HepG2 (cell line): Measurements from ENCODE around the gene VPS18. TPM values are rescaled to one million over a fixed set of nuclear protein-coding genes. Genes with fewer than 3 reads are reported as not detected.

Experiments
- AGO1 ChIP-seq: fragments of 200-400 bp; formaldehyde crosslinking; IDR thresholded peaks from 2 replicates; pipeline ENCODE4 v1.6.1; 2017; ENCODE audit warnings: mild to moderate bottlenecking, low read depth, low read length, moderate library complexity; ENCODE audit not compliant: poor library complexity, severe bottlenecking
- ARID2 ChIP-seq: sonication (generic); formaldehyde crosslinking; IDR thresholded peaks from 2 replicates; pipeline ENCODE4 v1.8.1; 2022; ENCODE audit warnings: mild to moderate bottlenecking, missing genetic modification reagents, borderline replicate concordance
- EZH2 ChIP-seq: conservative IDR thresholded peaks from 2 replicates; pipeline ENCODE4 v1.6.1; 2012; ENCODE audit warnings: mild to moderate bottlenecking, low read depth, low read length, moderate library complexity
- HDAC6 ChIP-seq: fragments of 200-600 bp; sonication (generic); IDR thresholded peaks from 2 replicates; pipeline ENCODE4 v1.7.0; 2017; ENCODE audit warnings: mild to moderate bottlenecking, antibody characterized with exemption, low read length, low read depth
- HMGA1 ChIP-seq: sonication (generic); formaldehyde crosslinking; conservative IDR thresholded peaks from 2 replicates; pipeline ENCODE4 v1.4.0; 2020; ENCODE audit warnings: missing genetic modification reagents
- IRX3 ChIP-seq: sonication (generic); formaldehyde crosslinking; IDR thresholded peaks from 2 replicates; pipeline ENCODE4 v1.8.1; 2023; ENCODE audit warnings: mild to moderate bottlenecking, low read depth, missing genetic modification reagents, borderline replicate concordance
- KLF6 ChIP-seq: IDR thresholded peaks from 2 replicates; pipeline ENCODE4 v1.8.0; 2016; ENCODE audit warnings: missing biosample characterization, missing genetic modification reagents
- KMT2A ChIP-seq: sonication (generic); formaldehyde crosslinking; IDR thresholded peaks from 2 replicates; pipeline ENCODE4 v1.4.0; 2020; ENCODE audit warnings: missing genetic modification reagents
- MAX ChIP-seq: IDR thresholded peaks from 2 replicates; pipeline ENCODE4 v1.6.1; 2012; ENCODE audit warnings: inconsistent platforms
- NR2F6 ChIP-seq, 2 experiments: IDR thresholded peaks; 2 replicates each; pipeline ENCODE4 v1.6.1; 2016; ENCODE audit warnings: antibody characterized with exemption in 1 of 2, mild to moderate bottlenecking in 1 of 2
- RBFOX2 ChIP-seq: fragments of 200-400 bp; formaldehyde crosslinking; IDR thresholded peaks from 2 replicates; pipeline ENCODE4 v1.6.1; 2017; ENCODE audit warnings: low read depth, mild to moderate bottlenecking, low read length
- SRY ChIP-seq: sonication (generic); formaldehyde crosslinking; IDR thresholded peaks from 2 replicates; pipeline ENCODE4 v1.8.0; 2022; ENCODE audit warnings: mild to moderate bottlenecking, missing genetic modification reagents
- STAG1 ChIP-seq: sonication (generic); formaldehyde crosslinking; IDR thresholded peaks from 2 replicates; pipeline ENCODE4 v1.4.0; 2020; ENCODE audit warnings: missing genetic modification reagents
- TCF7L2 ChIP-seq: IDR thresholded peaks from 2 replicates; pipeline ENCODE4 v1.6.1; 2011; ENCODE audit warnings: mild to moderate bottlenecking, low read depth, low read length, moderate library complexity
- THRA ChIP-seq: sonication (generic); formaldehyde crosslinking; IDR thresholded peaks from 2 replicates; pipeline ENCODE4 v1.4.0; 2020; ENCODE audit warnings: missing genetic modification reagents, borderline replicate concordance
- ZBTB4 ChIP-seq: sonication (generic); formaldehyde crosslinking; IDR thresholded peaks from 2 replicates; pipeline ENCODE4 v1.4.0; 2020; ENCODE audit warnings: missing genetic modification reagents, mild to moderate bottlenecking, borderline replicate concordance
- ZBTB43 ChIP-seq: sonication (generic); formaldehyde crosslinking; conservative IDR thresholded peaks from 2 replicates; pipeline ENCODE4 v1.4.0; 2020; ENCODE audit warnings: missing genetic modification reagents
- ZEB1 ChIP-seq: IDR thresholded peaks from 2 replicates; pipeline ENCODE4 v1.6.1; 2012; ENCODE audit warnings: mild to moderate bottlenecking, low read depth, inconsistent platforms; ENCODE audit not compliant: insufficient replicate concordance
- ZFP62 ChIP-seq: sonication (generic); formaldehyde crosslinking; IDR thresholded peaks from 2 replicates; pipeline ENCODE4 v1.4.0; 2020; ENCODE audit warnings: missing genetic modification reagents
- ZNF549 ChIP-seq: sonication (generic); formaldehyde crosslinking; IDR thresholded peaks from 2 replicates; pipeline ENCODE4 v1.5.0; 2020; ENCODE audit warnings: missing genetic modification reagents
- ZNF558 ChIP-seq: sonication (generic); formaldehyde crosslinking; IDR thresholded peaks from 2 replicates; pipeline ENCODE4 v1.9.0; 2022; ENCODE audit warnings: mild to moderate bottlenecking, missing genetic modification reagents, borderline replicate concordance
- ZNF790 ChIP-seq: sonication (generic); formaldehyde crosslinking; IDR thresholded peaks from 2 replicates; pipeline ENCODE4 v1.8.0; 2022; ENCODE audit warnings: missing genetic modification reagents, mild to moderate bottlenecking, borderline replicate concordance
- ZSCAN5A ChIP-seq: sonication (generic); formaldehyde crosslinking; IDR thresholded peaks from 2 replicates; pipeline ENCODE4 v1.8.0; 2022; ENCODE audit warnings: mild to moderate bottlenecking, missing genetic modification reagents, borderline replicate concordance
- polyA plus RNA-seq, 8 experiments: library from polyadenylated mRNA; depleted of rRNA in 3 of 8; stranded (reverse) in 7 of 8; unstranded in 1 of 8; fragments of >200 nt; fragmentation: Illumina TruSeq in 4 of 8; extraction: Trizol in 4 of 8; gene quantifications; 2 replicates each; pipeline versions ENCODE4 v1.2.1 to v1.2.3, GENCODE V29; 2011 to 2016; ENCODE audit warnings: low read depth in 4 of 8, missing spikeins in 1 of 8, mixed read lengths in 1 of 8; ENCODE audit not compliant: insufficient read depth in 1 of 8
- total RNA-seq, 5 experiments: library from RNA; depleted of rRNA; stranded (reverse); fragments of >200 nt; fragmentation: Illumina TruSeq; extraction: Trizol; gene quantifications; 2 replicates each; pipeline ENCODE4 v1.2.3, GENCODE V29; 2016; ENCODE audit warnings: low read depth in 1 of 5

Gene VPS18
- total and polyA plus RNA-seq, 2 of the 13 experiments (the other 11 are each of a cell fraction or from before 2014, with no cell fraction given), result 5.8 to 17.0 TPM

GRCh38 chr15:40857601-40858341, 36.5 kb upstream of the VPS18 start (continued):
- TF ChIP-seq RBFOX2 (no peak), AGO1 (no peak), ZNF558 (CRISPR knock-in tag) (no peak), STAG1 (peak; percentile 76), HDAC6 (no peak), ZBTB43 (CRISPR knock-in tag) (no peak), ARID2 (no peak), THRA (CRISPR knock-in tag) (no peak), SRY (CRISPR knock-in tag) (no peak), IRX3 (no peak), KLF6 (CRISPR knock-in tag) (no peak), TCF7L2 (no peak), ZEB1 (no peak), EZH2 (no peak), ZNF549 (no peak), MAX (peak; percentile 40; the same call in 1 of the 2 replicates), HMGA1 (CRISPR knock-in tag) (no peak), ZNF790 (CRISPR knock-in tag) (no peak), ZBTB4 (CRISPR knock-in tag) (no peak), ZSCAN5A (CRISPR knock-in tag) (no peak), KMT2A (no peak), NR2F6 (IDR thresholded peaks at IDR 0.05) (no peak), NR2F6 (CRISPR knock-in tag; IDR thresholded peaks at IDR 0.05) (no peak), ZFP62 (CRISPR knock-in tag) (no peak)
